ENCODE data around the gene CEP162. TPM values are rescaled to one million over a fixed set of nuclear protein-coding genes. Genes with fewer than 3 reads are reported as not detected.

The CEP162 gene
- total RNA-seq, 1 donor from 2014 or later = 11.0 TPM

DNA sequence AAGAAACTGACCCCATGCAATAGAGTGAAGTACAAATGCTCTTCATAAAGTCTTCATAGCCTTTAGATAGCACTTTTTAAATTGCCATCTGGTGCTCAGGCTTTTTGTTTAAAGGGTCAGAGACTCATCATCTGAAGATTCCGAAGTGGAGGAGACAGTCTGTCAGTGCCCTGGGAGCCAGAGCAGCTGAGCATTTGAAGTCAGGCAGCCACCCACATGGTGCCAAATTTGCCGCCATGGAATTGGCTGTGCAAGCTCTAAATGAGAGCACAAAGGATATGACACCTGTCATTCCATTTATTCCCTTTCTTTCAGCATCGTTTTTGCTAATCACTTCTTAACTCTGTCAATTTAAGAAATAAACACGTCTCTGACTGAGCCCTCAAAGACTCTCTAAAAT is 32.8 kb upstream of the CEP162 start:
- DNase-seq (no peak), ATAC-seq (no peak)
- no peaks in the 10 kb centered on the region for H3K27me3 ChIP-seq
- H3K9me3 ChIP-seq = no peaks in the 10 kb centered on the region
- no peak overlapping the region for H3K4me3 ChIP-seq
- intact Hi-C loops (cut with DNase I) = no loop called here
- no peak overlapping the region for H3K27ac ChIP-seq
- no peaks in the 10 kb centered on the region for H3K4me1 ChIP-seq
- TF ChIP-seq, protein P1, sequence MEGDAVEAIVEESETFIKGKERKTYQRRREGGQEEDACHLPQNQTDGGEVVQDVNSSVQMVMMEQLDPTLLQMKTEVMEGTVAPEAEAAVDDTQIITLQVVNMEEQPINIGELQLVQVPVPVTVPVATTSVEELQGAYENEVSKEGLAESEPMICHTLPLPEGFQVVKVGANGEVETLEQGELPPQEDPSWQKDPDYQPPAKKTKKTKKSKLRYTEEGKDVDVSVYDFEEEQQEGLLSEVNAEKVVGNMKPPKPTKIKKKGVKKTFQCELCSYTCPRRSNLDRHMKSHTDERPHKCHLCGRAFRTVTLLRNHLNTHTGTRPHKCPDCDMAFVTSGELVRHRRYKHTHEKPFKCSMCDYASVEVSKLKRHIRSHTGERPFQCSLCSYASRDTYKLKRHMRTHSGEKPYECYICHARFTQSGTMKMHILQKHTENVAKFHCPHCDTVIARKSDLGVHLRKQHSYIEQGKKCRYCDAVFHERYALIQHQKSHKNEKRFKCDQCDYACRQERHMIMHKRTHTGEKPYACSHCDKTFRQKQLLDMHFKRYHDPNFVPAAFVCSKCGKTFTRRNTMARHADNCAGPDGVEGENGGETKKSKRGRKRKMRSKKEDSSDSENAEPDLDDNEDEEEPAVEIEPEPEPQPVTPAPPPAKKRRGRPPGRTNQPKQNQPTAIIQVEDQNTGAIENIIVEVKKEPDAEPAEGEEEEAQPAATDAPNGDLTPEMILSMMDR (IDR thresholded peaks at IDR 0.05) = no peak
- H3K36me3 ChIP-seq = no peaks in the 10 kb centered on the region

DNA sequence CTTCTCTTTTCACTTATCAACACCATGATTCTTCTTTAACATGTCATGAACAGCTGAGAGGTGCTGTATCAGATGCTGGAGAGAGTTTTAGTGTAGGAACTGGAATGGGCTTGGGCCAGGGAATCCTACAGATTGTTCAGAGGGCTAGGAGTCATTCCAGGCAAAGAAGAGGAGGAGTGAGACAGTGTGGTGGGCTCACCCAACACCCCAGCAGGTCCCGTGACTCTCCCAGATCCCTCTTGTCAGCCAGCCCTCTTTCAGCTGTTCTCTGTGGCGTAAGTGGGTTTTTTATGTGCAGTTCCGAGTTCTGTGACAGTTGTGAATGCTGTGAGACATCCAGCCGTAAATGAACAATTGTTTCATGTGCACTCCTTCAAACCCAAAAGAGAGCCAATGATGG is 31.4 kb upstream of the CEP162 start:
- ATAC-seq = no peak
- Histone ChIP-seq H3K27ac (no peak overlapping the region), H3K9me3 (no peaks in the 10 kb centered on the region)

DNA sequence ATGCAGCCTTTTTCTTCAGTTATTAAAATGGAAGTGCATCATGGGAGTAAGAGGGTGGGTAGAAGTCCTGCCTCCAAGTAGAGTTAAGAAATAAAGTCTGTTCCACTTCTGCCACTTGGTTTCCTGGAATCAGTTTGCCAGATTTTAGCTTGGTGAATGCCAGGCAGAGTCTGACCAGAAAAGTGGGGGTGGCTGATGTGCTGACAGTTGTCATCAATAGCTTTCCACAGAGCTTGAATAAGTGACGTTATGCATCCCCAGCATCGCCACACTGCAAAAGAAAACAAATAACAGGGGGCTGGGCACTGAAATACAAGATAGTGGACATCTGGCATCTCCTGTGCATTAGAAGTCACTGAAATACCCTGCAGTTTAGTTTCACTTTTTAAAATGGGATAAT is 30.8 kb upstream of the CEP162 start:
- H3K36me3 ChIP-seq = no peaks in the 10 kb centered on the region
- ATAC-seq (no peak), DNase-seq (no peak)
- intact Hi-C loops (cut with DNase I) = no loop called here
- TF ChIP-seq, protein P1 (IDR thresholded peaks at IDR 0.05) = no peak
- H3K27ac ChIP-seq = no peak overlapping the region
- no peaks in the 10 kb centered on the region for H3K4me1 ChIP-seq
- H3K27me3 ChIP-seq = no peaks in the 10 kb centered on the region
- H3K4me3 ChIP-seq = peak overlapping the region; percentile 2
- no peaks in the 10 kb centered on the region for H3K9me3 ChIP-seq

More for the DNA sequence above, 31.4 kb upstream of the CEP162 start:
- no peaks in the 10 kb centered on the region for H3K36me3 ChIP-seq
- H3K4me1 ChIP-seq = no peaks in the 10 kb centered on the region
- TF ChIP-seq, protein P1 (IDR thresholded peaks at IDR 0.05) = no peak
- intact Hi-C loops (cut with DNase I) = no loop called here
- H3K27me3 ChIP-seq = no peaks in the 10 kb centered on the region
- H3K4me3 ChIP-seq = peak overlapping the region; percentile 2
- DNase-seq = no peak

DNA sequence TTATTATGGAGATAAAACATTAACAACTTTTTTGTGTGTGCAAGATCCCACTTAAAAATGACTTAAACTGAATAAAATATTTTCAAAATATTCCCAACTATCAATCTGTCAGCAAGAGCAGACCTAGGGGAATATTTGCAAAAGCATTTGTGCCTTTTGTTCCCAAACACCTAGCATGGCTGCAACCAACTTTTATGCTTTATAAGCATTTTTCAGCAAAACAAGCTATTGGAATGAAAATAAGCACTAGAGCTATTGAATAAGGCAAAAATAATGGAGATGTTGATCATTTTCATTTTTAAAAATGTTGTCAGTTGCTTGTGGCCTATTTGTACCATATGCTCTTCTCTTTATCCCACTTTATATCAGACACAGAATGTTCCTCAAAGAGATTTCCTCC is 28.2 kb upstream of the CEP162 start:
- ATAC-seq (no peak), DNase-seq (no peak)
- TF ChIP-seq, protein P1 (IDR thresholded peaks at IDR 0.05) = no peak
- Histone ChIP-seq H3K9me3 (no peaks in the 10 kb centered on the region), H3K36me3 (no peaks in the 10 kb centered on the region), H3K4me3 (no peak overlapping the region), H3K4me1 (no peaks in the 10 kb centered on the region), H3K27me3 (no peaks in the 10 kb centered on the region), H3K27ac (no peak overlapping the region)
- intact Hi-C loops (cut with DNase I) = no loop called here

DNA sequence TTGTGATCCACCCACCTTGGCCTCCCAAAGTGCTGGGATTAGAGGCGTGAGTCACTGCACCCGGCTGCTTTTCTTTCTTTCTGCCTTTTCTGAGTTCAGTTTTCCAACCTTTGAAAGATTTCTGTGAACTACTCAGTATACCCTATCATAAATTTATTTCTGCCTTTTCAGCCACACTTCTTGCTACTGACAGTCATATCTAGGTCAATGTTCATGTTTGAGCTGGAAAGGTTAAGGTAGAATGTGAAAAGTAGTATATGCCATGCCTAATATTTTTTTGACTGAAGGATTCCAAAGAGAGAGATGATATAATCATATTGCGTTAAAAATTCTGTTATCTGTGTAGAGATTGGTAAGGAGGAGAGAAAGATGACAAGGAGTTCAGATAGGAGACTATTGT is 25.9 kb upstream of the CEP162 start:
- H3K4me3 ChIP-seq = no peak overlapping the region
- no peaks in the 10 kb centered on the region for H3K9me3 ChIP-seq
- no peaks in the 10 kb centered on the region for H3K36me3 ChIP-seq
- no peaks in the 10 kb centered on the region for H3K4me1 ChIP-seq
- intact Hi-C loops (cut with DNase I) = no loop called here
- no peak overlapping the region for H3K27ac ChIP-seq
- ATAC-seq (no peak), DNase-seq (no peak)
- no peaks in the 10 kb centered on the region for H3K27me3 ChIP-seq
- TF ChIP-seq, protein P1 (IDR thresholded peaks at IDR 0.05) = no peak

DNA sequence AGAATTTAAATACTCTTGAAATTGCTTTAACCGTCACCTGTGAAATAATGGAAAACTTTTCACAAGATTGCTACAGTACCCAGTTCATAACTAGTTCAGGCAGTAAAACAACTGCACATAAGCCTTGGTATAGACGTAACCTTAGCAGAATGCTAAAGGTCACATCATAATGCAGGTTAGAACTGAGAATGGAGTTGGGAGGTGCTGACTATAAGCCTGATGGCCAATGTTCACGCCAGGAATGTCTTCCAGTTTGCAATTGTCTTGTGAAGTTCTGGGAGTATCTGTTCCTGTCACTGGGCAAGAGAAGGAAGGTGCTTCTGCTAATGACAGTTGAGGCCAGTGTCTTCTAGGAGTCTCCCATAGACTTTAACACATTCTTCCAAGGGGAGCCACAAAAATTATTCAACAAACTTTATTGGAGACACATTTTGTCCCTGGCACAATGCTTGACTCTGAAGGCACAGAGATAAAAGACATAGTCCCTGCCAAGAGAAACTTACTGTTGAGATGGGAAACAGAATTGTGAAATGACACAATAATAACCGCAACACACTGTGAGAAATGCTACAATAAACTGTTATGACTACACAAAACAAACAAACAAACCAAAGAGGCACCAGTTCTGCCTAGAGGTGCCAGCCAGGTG is 24.6 kb upstream of the CEP162 start:
- intact Hi-C loops (cut with DNase I) = no loop called here
- no peak for ATAC-seq

More for the DNA sequence above, 24.6 kb upstream of the CEP162 start:
- Histone ChIP-seq H3K36me3 (no peaks in the 10 kb centered on the region), H3K4me3 (no peak overlapping the region), H3K9me3 (no peaks in the 10 kb centered on the region), H3K27me3 (no peaks in the 10 kb centered on the region), H3K27ac (no peak overlapping the region), H3K4me1 (no peaks in the 10 kb centered on the region)
- no peak for DNase-seq
- TF ChIP-seq, protein P1 (IDR thresholded peaks at IDR 0.05) = no peak
